ENCODE results near the gene BHMT2.

BHMT2 gene

DNA sequence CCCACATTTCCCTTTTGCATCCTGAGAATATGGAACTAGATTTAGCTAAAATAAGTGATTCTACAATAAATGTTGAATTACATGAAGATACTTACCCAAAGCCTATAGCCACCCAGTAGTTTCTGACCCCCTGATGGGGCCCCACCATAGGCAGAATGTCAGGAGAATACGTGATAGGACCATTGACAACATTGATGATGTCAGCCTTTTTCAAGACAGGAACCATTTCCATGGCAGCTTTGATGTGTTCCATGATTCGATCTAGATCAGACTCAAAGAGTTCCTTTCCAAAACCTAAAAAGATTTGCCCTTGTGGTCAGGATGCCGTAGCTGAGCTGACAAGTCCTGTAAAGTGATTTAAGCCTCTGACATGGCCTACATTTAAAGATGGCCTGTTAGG lies 27.4 kb upstream of the BHMT2 start:
- no peak for TF ChIP-seq GATA3 (IDR thresholded peaks at IDR 0.05; ENCODE audit: low read depth, low read length)

DNA sequence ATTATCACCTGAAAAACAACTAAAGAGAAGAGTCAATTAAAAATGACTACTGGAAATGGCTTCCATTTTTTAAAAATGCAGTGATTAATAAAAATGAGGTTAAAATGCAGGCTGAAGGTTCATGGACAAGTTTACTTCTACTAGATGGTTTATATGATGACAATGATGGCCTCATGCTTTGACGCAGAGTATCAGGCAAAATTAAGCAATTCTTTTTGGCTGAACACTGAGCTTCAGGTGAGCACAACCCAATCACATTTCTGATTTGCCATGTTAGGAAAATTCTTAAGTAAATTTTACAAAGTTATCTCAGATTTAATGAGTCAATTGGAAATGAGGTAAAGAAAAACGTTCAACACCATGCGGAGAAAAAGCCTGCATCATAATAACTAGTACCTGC lies 22.4 kb upstream of the BHMT2 start:
- no peak for TF ChIP-seq GATA2 (IDR thresholded peaks at IDR 0.05; ENCODE audit: low read depth, low read length)
- no peak for TF ChIP-seq GATA3 (IDR thresholded peaks at IDR 0.05; ENCODE audit: low read depth, low read length)

DNA sequence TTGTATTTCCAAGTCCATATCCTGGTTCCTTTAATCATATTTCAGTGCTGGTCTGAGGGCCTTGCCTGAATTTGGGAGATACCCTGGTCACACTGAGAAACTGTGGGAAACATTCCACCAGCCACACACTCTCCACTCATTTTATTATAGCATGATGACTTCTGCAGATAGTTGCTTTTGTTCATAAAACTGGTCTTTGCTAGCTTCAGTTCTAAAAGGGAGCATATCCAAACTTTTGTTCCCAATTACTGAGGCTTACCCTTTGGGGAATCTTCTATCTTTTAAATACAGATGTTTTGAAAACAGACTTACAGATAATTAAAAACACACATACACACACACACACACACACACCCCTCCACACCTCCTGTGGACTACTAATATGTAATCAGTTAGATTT lies 21.1 kb upstream of the BHMT2 start:
- TF ChIP-seq GATA3 (IDR thresholded peaks at IDR 0.05; ENCODE audit: low read depth, low read length) (no peak), GATA2 (IDR thresholded peaks at IDR 0.05; ENCODE audit: low read depth, low read length) (no peak)

DNA sequence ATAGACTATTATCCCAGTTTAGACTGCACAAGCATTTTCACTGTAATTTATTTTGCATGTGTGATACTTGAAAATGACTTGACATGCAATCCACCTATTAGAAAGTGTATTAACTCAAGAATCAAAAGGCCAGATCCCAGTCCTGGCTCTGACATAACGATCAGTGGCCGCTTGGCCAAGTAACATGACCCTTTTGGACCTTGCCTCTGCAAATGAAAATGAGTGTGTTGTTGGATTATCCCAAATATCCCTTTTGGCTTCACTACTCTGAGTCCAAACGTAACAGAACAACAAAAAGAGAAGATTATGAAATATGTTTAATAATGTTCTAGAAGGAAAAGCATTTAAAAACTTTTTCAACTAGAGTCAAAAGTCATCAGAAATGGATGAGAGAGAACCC lies 19.1 kb upstream of the BHMT2 start:
- TF ChIP-seq GATA2 (IDR thresholded peaks at IDR 0.05; ENCODE audit: low read depth, low read length) (no peak), GATA3 (IDR thresholded peaks at IDR 0.05; ENCODE audit: low read depth, low read length) (no peak)

DNA sequence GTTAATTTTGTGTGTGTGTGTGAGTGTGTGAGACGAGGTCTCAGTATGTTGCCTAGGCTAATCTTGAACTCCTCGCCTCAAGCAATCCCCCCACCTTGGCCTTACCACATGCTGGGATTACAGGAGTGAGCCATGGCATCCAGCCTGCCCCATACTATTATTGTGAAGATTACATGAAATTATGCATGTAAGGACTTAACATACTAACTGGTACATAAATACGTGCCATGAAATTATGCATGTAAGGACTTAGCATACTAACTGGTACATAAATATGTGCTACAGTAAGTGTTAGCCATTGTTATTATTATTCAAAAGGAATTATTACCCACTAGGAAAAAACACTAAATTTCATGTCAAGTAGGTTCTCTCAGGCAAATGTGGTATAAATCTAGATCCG lies 16.2 kb upstream of the BHMT2 start:
- TF ChIP-seq GATA3 (IDR thresholded peaks at IDR 0.05; ENCODE audit: low read depth, low read length) (no peak), GATA2 (IDR thresholded peaks at IDR 0.05; ENCODE audit: low read depth, low read length) (no peak)

DNA sequence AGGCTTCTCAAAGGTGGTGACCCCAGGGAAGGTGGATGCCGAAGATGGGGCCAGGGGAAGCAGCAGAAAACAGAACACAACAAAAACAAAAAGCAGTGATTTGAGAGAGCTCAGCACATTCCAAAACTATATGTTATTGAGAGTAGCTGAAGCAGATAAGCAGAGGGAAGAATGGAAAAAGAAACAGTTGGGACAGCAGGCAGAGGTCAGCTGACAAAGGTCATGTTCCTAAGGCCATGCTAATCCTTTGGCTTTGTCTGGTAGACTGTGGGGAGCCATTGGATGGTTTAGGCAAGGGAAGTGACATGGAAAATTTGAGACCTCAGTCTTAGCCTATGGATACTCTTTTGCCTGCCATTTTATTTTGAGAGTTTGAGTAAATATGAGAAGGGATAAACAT lies 14.6 kb upstream of the BHMT2 start:
- TF ChIP-seq GATA2 (IDR thresholded peaks at IDR 0.05; ENCODE audit: low read depth, low read length) = no peak
- TF ChIP-seq GATA3 (IDR thresholded peaks at IDR 0.05; ENCODE audit: low read depth, low read length) = no peak

DNA sequence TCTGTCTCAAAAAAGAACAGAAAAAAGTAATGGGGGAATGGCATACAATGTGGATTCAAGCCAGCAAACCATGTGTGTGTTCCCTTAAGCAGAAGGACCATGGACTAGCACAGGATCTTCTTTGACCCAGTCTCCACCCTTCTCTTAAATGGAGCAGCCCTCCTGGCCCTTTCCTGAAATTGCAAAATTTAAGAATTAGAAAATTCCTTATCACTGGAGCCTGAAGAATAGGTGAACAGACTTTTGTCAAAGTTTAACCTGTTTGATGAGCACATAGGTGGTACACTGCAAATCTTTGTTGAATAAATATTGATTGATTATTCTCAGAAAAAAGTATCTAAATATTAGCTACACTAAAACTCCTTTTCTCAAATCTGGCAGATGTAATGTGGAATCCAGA lies 12.7 kb upstream of the BHMT2 start:
- TF ChIP-seq GATA3 (IDR thresholded peaks at IDR 0.05; ENCODE audit: low read depth, low read length) = no peak
- no peak for TF ChIP-seq GATA2 (IDR thresholded peaks at IDR 0.05; ENCODE audit: low read depth, low read length)

DNA sequence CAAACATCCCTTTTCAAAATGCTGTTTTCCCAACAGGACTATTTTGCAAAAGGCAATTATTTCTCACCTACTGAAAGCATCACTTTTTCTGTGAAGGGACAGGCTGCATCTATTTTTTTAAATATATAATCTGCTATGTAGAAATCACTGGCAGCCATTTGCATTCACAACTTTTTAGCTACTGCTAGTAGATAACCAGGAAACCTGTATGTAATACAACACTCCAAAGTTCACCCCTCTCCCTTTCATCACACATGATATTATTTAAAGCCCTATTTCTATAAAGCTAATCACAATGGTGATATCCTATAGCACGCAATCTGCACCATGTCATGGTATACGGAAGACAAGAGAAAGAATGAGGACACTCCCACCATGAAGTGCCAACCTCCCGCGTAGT lies 9.9 kb upstream of the BHMT2 start:
- TF ChIP-seq GATA3 (IDR thresholded peaks at IDR 0.05; ENCODE audit: low read depth, low read length) (no peak), GATA2 (IDR thresholded peaks at IDR 0.05; ENCODE audit: low read depth, low read length) (no peak)

DNA sequence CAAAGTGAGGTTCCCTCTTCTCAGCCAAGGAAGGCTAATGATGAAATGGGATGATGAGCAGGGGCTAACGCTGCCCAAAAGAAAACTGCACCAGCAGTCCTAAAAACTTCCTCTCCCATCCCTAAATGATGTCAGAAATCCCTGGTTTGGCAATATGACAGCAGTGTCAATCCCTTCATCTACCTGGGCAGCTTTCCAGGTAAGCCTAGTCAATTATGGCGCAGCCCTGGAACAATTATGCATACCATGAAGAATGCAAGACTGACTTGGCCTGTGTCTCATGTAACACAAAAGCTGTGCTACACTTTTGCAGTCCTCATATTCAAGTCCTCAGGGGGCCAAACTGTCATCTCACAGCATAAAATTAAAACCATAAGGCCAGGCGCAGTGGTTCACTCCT lies 7.1 kb upstream of the BHMT2 start:
- TF ChIP-seq GATA3 (IDR thresholded peaks at IDR 0.05; ENCODE audit: low read depth, low read length) = no peak
- TF ChIP-seq GATA2 (IDR thresholded peaks at IDR 0.05; ENCODE audit: low read depth, low read length) = no peak

DNA sequence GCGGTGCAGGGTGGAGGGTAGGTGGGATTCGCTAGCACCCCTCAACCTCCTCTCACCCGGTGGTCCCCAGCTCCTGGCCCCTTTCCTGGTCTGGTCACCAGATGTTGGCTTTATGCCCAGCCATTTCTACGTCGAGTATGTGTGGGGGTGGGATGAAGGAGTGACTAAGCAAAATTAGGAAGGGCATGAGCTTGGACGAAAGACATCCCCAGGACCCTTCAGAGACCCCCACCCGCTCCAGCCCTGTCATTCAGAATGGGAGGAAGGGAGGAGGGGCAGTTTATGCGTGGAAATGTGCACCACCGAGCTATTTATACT lies 742 bp downstream of the BHMT2 start:
- no peak for TF ChIP-seq GATA2 (IDR thresholded peaks at IDR 0.05; ENCODE audit: low read depth, low read length)

DNA sequence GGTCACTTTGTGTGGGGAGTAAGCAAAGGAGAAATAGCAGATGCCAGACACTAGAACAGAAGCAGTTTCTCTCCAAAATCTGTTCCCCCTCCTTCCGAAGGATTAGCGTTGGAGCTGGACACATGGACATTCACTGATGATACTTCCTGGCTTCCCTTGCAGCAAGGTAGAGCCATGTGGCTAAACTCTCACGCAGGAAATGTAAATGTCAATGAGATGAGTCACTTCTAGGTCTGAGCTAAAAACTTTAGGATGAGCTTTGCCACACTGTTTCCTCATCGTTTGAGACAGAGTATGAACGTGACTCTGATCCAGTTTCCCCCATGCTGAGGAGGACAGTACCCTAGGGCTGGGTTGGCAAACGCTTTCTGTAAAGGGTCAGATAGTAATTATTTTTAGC lies 5.1 kb downstream of the BHMT2 start:
- TF ChIP-seq GATA2 (IDR thresholded peaks at IDR 0.05; ENCODE audit: low read depth, low read length) = no peak
- TF ChIP-seq GATA3 (IDR thresholded peaks at IDR 0.05; ENCODE audit: low read depth, low read length) = no peak

DNA sequence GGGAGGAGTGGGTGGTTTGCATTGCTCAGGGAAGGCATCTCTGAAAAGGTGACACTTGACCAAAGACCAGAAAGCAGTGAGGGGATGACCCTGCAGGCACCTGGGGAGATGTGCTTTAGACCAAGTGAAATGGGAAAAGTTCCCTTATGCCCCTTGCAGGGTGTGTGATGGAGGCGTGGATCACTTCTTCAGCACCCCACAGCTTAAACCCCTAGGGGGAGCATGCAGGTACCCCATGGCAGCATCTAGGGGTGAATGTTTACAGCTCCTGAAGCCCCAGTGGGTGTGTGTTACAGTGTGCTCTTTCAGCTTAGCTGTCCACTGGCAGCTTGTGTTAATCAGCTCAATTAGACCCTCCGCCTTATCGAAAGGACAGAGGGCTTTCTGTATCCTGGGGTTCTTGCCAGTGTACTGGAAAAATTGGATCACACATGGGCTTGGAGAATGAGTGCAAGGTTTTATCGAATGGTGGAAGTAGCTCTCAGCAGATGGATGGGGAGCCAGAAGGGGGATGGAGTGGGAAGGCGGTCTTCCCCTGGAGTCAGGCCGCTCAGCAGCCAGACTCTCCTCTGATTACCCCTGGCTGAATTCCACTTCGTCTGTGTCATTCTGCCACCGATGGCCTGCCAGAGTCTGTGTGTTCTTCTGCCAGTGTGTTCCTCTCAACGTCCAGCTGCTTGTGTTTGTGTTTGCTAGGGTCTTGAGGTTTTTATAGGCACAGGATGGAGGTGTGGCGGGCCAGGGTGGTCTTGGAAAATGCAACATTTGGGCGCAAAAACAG lies 6.3 kb downstream of the BHMT2 start:
- TF ChIP-seq GATA2 (IDR thresholded peaks at IDR 0.05; ENCODE audit: low read depth, low read length) = no peak
- TF ChIP-seq GATA3 (IDR thresholded peaks at IDR 0.05; ENCODE audit: low read depth, low read length) = no peak

DNA sequence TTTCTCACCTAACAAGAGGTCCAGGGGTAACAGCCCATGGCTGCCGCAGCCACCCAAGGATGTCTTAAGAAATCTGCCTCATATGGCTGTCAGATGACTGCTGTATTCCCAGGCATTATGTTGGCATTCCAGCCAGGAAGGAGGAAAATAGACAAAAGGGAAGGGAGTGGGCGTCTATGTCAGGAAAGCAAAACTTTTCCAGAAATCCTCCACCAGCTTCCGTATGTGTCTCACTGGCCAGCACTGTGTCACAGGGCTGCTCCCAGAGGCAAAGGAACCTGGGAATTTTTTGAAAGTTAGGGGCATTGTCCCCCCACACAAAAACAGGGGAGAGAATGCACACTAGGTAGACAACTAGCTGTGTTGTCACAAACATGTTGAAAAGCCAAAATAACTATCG lies 7.3 kb downstream of the BHMT2 start:
- TF ChIP-seq GATA3 (IDR thresholded peaks at IDR 0.05; ENCODE audit: low read depth, low read length) (no peak), GATA2 (IDR thresholded peaks at IDR 0.05; ENCODE audit: low read depth, low read length) (no peak)

DNA sequence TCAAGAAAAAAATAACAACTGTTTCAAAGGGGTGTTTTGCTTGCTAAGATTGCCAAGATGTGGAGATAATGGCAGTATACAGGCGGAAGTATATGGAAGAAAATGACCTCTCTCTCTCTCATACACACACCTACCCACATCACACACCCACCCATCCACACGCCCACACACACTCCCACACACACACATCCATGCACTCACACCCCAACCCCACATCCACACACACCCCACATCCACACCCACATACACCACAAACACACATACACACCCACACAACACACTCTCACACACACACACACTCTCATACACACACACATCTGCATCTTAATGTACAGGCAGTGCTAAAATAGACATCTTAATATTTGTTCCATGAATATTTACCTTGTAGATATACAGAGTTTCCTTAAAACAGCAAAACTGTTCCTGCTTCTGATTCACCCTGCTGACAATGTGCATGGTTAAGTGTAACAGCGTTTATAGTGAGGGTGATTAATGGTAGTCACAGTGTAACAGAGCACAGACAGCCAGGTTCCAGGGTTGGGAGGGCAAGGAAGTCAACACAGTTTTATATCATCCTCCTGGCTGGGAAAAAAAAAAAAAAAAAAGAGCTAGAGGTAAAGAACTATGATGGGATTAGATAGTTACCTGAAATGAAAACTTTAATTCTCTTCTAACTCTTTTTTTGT lies 8.3 kb downstream of the BHMT2 start:
- TF ChIP-seq GATA2 (IDR thresholded peaks at IDR 0.05; ENCODE audit: low read depth, low read length) (no peak; the same call in 1 of the 2 replicates), GATA3 (IDR thresholded peaks at IDR 0.05; ENCODE audit: low read depth, low read length) (no peak)

DNA sequence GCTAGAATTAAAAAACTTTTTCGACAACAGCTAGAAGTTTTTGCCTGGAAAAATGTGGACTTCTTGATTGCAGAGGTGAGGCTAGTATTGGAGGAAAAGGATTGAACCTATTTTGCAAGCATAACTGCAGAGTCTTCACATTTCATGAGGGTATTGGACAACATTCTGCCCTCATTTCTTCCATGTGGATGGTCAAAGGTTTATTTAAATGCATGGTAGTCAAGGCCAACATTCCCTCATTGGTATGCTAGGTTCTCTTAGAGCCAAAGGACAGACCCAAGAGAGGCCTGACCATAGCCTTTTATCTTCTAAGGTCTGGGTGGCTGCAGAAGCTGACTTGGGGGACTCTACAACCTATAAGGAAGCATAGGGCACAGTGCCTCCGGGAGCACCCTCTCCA lies 11.2 kb downstream of the BHMT2 start:
- TF ChIP-seq GATA2 (IDR thresholded peaks at IDR 0.05; ENCODE audit: low read depth, low read length) = no peak
- no peak for TF ChIP-seq GATA3 (IDR thresholded peaks at IDR 0.05; ENCODE audit: low read depth, low read length)

DNA sequence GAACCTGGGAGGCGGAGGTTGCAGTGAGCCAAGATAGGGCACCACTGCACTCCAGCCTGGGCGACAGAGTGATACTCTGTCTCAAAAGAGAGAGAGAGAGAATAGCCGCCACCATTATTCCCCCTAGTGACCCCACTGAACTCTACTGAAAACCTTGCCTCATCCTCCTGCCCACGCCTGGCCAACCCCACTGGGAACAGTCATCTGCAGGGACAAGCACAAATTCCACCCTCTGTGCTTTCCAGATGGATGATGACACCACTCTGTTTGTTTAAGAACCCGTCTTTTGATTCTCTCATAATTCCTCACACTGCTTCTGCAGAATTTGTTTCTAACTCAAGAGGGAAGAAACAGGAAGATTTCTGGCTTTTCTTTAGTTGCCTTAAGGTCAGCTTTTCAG lies 12.2 kb downstream of the BHMT2 start:
- TF ChIP-seq GATA2 (IDR thresholded peaks at IDR 0.05; ENCODE audit: low read depth, low read length) (no peak), GATA3 (IDR thresholded peaks at IDR 0.05; ENCODE audit: low read depth, low read length) (no peak)

All from SH-SY5Y (cell line).